GM19455 (cell line): Measurements from ENCODE around the gene CHST12.
A peak's percentile ranks its signal among the peaks of the same experiment; 100 is the strongest.
"Not testable (repeated sequence)": the region's sequence is repeated elsewhere in the genome, so short reads cannot be mapped to it uniquely, and the experiment has no call there.

Experiments used
- ATAC-seq: cut with Tn5 transposase; IDR thresholded peaks from one replicate; pipeline ENCODE4 v1.9.1; 2021; ENCODE audit not compliant: unreplicated experiment

The CHST12 gene

GRCh38 chr7:2403718-2404648, 572 bp downstream of the CHST12 start:
- ATAC-seq, result peak; percentile 4

- no peak for ATAC-seq
Observed at GRCh38 chr7:2404714-2405119, 1.3 kb downstream of the CHST12 start.

- ATAC-seq, result no peak
Observed at GRCh38 chr7:2405201-2405600, 1.8 kb downstream of the CHST12 start.

GRCh38 chr7:2405601-2406345, 2.4 kb downstream of the CHST12 start:
- peak; percentile 41 for ATAC-seq

- ATAC-seq, result no peak
Observed at GRCh38 chr7:2409745-2410414, 6.5 kb downstream of the CHST12 start.

- no peak for ATAC-seq
Observed at GRCh38 chr7:2411049-2411448, 7.6 kb downstream of the CHST12 start.

- no peak for ATAC-seq
Observed at GRCh38 chr7:2411815-2412586, 8.6 kb downstream of the CHST12 start.

- ATAC-seq, result no peak
Observed at GRCh38 chr7:2412587-2413201, 9.3 kb downstream of the CHST12 start.

- no peak for ATAC-seq
Observed at GRCh38 chr7:2416063-2416462, 12.7 kb downstream of the CHST12 start.

GRCh38 chr7:2416650-2417049, 13.2 kb downstream of the CHST12 start:
- ATAC-seq, result no peak

GRCh38 chr7:2417178-2417577, 13.8 kb downstream of the CHST12 start:
- not testable (repeated sequence) for ATAC-seq

- ATAC-seq, result no peak
Observed at GRCh38 chr7:2417981-2418481, 14.6 kb downstream of the CHST12 start.

- ATAC-seq, result no peak
Observed at GRCh38 chr7:2420216-2420933, 17.0 kb downstream of the CHST12 start.

GRCh38 chr7:2421943-2422310, 18.5 kb downstream of the CHST12 start:
- ATAC-seq, result no peak

GRCh38 chr7:2425749-2426148, 22.3 kb downstream of the CHST12 start:
- ATAC-seq, result no peak

- ATAC-seq, result no peak
Observed at GRCh38 chr7:2431260-2431867, 28.0 kb downstream of the CHST12 start.

GRCh38 chr7:2432910-2433712, 29.7 kb downstream of the CHST12 start:
- ATAC-seq, result no peak
